HEK293T (cell line): ENCODE results near the gene DMD.

Experiments
- ARNT ChIP-seq: fragments of 450-650 bp; IDR thresholded peaks from 2 replicates; pipeline ENCODE4 v1.6.1; 2017; ENCODE audit warnings: mild to moderate bottlenecking
- BHLHE40 ChIP-seq: fragments of 450-650 bp; IDR thresholded peaks from 2 replicates; pipeline ENCODE4 v1.6.1; 2016; ENCODE audit warnings: mild to moderate bottlenecking, moderate library complexity, borderline replicate concordance
- ELF4 ChIP-seq: fragments of 450-650 bp; IDR thresholded peaks from 2 replicates; pipeline ENCODE4 v1.6.1; 2017; ENCODE audit warnings: antibody characterized with exemption
- FOXA1 ChIP-seq: fragments of 450-650 bp; IDR thresholded peaks from 2 replicates; pipeline ENCODE4 v1.6.1; 2016; ENCODE audit warnings: mild to moderate bottlenecking
- FOXM1 ChIP-seq: fragments of 450-650 bp; IDR thresholded peaks from 2 replicates; pipeline ENCODE4 v1.6.1; 2017; ENCODE audit warnings: mild to moderate bottlenecking, borderline replicate concordance
- HDGF ChIP-seq: fragments of 450-650 bp; IDR thresholded peaks from 2 replicates; pipeline ENCODE4 v1.6.1; 2017; ENCODE audit warnings: antibody characterized with exemption, borderline replicate concordance
- L3MBTL2 ChIP-seq: fragments of 450-650 bp; conservative IDR thresholded peaks from 2 replicates; pipeline ENCODE4 v1.6.1; 2016; ENCODE audit warnings: mild to moderate bottlenecking
- LEF1 ChIP-seq: fragments of 450-650 bp; IDR thresholded peaks from 2 replicates; pipeline ENCODE4 v1.6.1; 2017; ENCODE audit warnings: mild to moderate bottlenecking, borderline replicate concordance
- NFRKB ChIP-seq: fragments of 450-650 bp; IDR thresholded peaks from 2 replicates; pipeline ENCODE4 v1.6.1; 2016; ENCODE audit warnings: mild to moderate bottlenecking, moderate library complexity
- SP1 ChIP-seq: fragments of 450-650 bp; IDR thresholded peaks from 2 replicates; pipeline ENCODE4 v1.6.1; 2017
- TARDBP ChIP-seq: fragments of 450-650 bp; IDR thresholded peaks from 2 replicates; pipeline ENCODE4 v1.6.1; 2016
- TF ChIP-seq, protein P1 (sequence below): fragments of 450-650 bp; IDR thresholded peaks from 2 replicates; pipeline ENCODE4 v1.6.1; 2016

GRCh38 chrX:31252133-31252532 is 1959.2 kb downstream of the DMD start:
- TF ChIP-seq ARNT (no peak), HDGF (no peak), TARDBP (no peak), NFRKB (no peak), LEF1 (no peak), L3MBTL2 (no peak), ELF4 (no peak), BHLHE40 (no peak), FOXM1 (no peak), FOXA1 (no peak), SP1 (no peak)
- TF ChIP-seq, protein P1, sequence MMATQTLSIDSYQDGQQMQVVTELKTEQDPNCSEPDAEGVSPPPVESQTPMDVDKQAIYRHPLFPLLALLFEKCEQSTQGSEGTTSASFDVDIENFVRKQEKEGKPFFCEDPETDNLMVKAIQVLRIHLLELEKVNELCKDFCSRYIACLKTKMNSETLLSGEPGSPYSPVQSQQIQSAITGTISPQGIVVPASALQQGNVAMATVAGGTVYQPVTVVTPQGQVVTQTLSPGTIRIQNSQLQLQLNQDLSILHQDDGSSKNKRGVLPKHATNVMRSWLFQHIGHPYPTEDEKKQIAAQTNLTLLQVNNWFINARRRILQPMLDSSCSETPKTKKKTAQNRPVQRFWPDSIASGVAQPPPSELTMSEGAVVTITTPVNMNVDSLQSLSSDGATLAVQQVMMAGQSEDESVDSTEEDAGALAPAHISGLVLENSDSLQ, result no peak
